Mesendoderm (in vitro differentiated cells): Measurements from ENCODE around the gene DOK6.
"Not testable (repeated sequence)": the region's sequence is repeated elsewhere in the genome, so short reads cannot be mapped to it uniquely, and the experiment has no call there.

Experiments used
- DNase-seq: peaks from one replicate; pipeline ENCODE4 v3.0.0; 2013
- H2AK5ac ChIP-seq: 2 replicates; pipeline ENCODE4 v1.6.1; 2013; ENCODE audit warnings: low read length, inconsistent platforms
- H2BK120ac ChIP-seq: 2 replicates; pipeline ENCODE4 v1.6.1; 2013; ENCODE audit warnings: low read depth, mild to moderate bottlenecking, low read length, moderate library complexity, mixed read lengths
- H2BK15ac ChIP-seq: replicated peaks from 2 replicates; pipeline ENCODE4 v1.6.1; 2013; ENCODE audit warnings: low read depth, mild to moderate bottlenecking, moderate library complexity
- H2BK5ac ChIP-seq: 2 replicates; pipeline ENCODE4 v1.6.1; 2013; ENCODE audit warnings: low read length, inconsistent platforms
- H3K18ac ChIP-seq: 2 replicates; pipeline ENCODE4 v1.6.1; 2013; ENCODE audit warnings: mild to moderate bottlenecking, low read length, mixed read lengths
- H3K23ac ChIP-seq: one replicate; pipeline ENCODE4 v1.6.1; 2013; ENCODE audit warnings: low read length
- H3K27ac ChIP-seq: 2 replicates; pipeline ENCODE4 v1.5.1; 2013; ENCODE audit warnings: low read depth, mild to moderate bottlenecking, inconsistent platforms, low read length, moderate library complexity
- H3K27me3 ChIP-seq: 2 replicates; pipeline ENCODE4 v1.6.1; 2013; ENCODE audit warnings: low read length, control low read depth, mild to moderate bottlenecking, inconsistent platforms; ENCODE audit not compliant: insufficient read depth, poor library complexity
- H3K36me3 ChIP-seq: 2 replicates; pipeline ENCODE4 v1.6.1; 2013; ENCODE audit warnings: low read length, inconsistent platforms; ENCODE audit not compliant: control insufficient read depth, insufficient read depth
- H3K4ac ChIP-seq: one replicate; pipeline ENCODE4 v1.6.1; 2013; ENCODE audit warnings: low read depth, mild to moderate bottlenecking, low read length, moderate library complexity
- H3K4me1 ChIP-seq: 2 replicates; pipeline ENCODE4 v1.6.1; 2013; ENCODE audit warnings: low read depth, low read length, inconsistent platforms; ENCODE audit not compliant: control insufficient read depth
- H3K4me2 ChIP-seq: 2 replicates; pipeline ENCODE4 v1.6.1; 2013; ENCODE audit warnings: low read length
- H3K4me3 ChIP-seq: 2 replicates; pipeline ENCODE4 v1.5.1; 2013; ENCODE audit warnings: mild to moderate bottlenecking, low read length
- H3K56ac ChIP-seq: one replicate; pipeline ENCODE4 v1.6.1; 2013; ENCODE audit warnings: low read length
- H3K79me1 ChIP-seq: 2 replicates; pipeline ENCODE4 v1.6.1; 2013; ENCODE audit warnings: low read length, inconsistent platforms
- H3K79me2 ChIP-seq: 2 replicates; pipeline ENCODE4 v1.6.1; 2013; ENCODE audit warnings: mild to moderate bottlenecking, low read length; ENCODE audit not compliant: control insufficient read depth, insufficient read depth
- H3K9ac ChIP-seq: 2 replicates; pipeline ENCODE4 v1.6.1; 2013; ENCODE audit warnings: low read length, inconsistent platforms
- H4K5ac ChIP-seq: one replicate; pipeline ENCODE4 v1.6.1; 2013; ENCODE audit warnings: low read length
- H4K8ac ChIP-seq: one replicate; pipeline ENCODE4 v1.6.1; 2013; ENCODE audit warnings: low read depth, mild to moderate bottlenecking, control low read depth, low read length, moderate library complexity
- WGBS: extraction: QIAGEN DNeasy Blood & Tissue Kit; methylation state at CpG from one replicate; pipeline ENCODE4 v1.1.7; 2013; ENCODE audit warnings: low lambda C conversion rate, missing lambda C conversion rate; ENCODE audit not compliant: insufficient coverage; ENCODE audit errors: extremely low coverage; 5-methylcytosine and 5-hydroxymethylcytosine counted together

DOK6 gene

GRCh38 chr18:69655816-69656215, 255.1 kb downstream of the DOK6 start:
- Histone ChIP-seq H3K23ac (no peak overlapping the region), H2BK120ac (no peak overlapping the region), H3K27me3 (no peaks in the 10 kb centered on the region), H3K9ac (no peak overlapping the region), H2AK5ac (no peak overlapping the region), H3K56ac (no peak overlapping the region), H3K4me3 (no peak overlapping the region), H3K4ac (no peak overlapping the region), H4K8ac (no peak overlapping the region), H3K4me2 (no peak overlapping the region), H2BK15ac (no peak overlapping the region), H2BK5ac (no peak overlapping the region), H3K36me3 (no peaks in the 10 kb centered on the region), H3K18ac (no peak overlapping the region), H4K5ac (no peak overlapping the region), H3K79me1 (no peaks in the 10 kb centered on the region), H3K79me2 (no peaks in the 10 kb centered on the region), H3K4me1 (no peaks in the 10 kb centered on the region), H3K27ac (no peak overlapping the region)
- no peak for DNase-seq

- Histone ChIP-seq H2BK5ac (no peak overlapping the region), H3K56ac (no peak overlapping the region), H3K79me2 (no peaks in the 10 kb centered on the region), H2BK15ac (no peak overlapping the region), H3K4me2 (no peak overlapping the region), H3K23ac (no peak overlapping the region), H3K18ac (no peak overlapping the region), H3K4me1 (no peaks in the 10 kb centered on the region), H3K79me1 (no peaks in the 10 kb centered on the region), H3K36me3 (no peaks in the 10 kb centered on the region), H3K4ac (no peak overlapping the region), H2AK5ac (no peak overlapping the region), H3K9ac (no peak overlapping the region), H3K4me3 (no peak overlapping the region), H2BK120ac (no peak overlapping the region), H4K5ac (no peak overlapping the region), H3K27ac (no peak overlapping the region), H4K8ac (no peak overlapping the region), H3K27me3 (no peaks in the 10 kb centered on the region)
- no peak for DNase-seq
- no CpG with 5 or more reads among the region's 4 CpGs for WGBS
Measured at GRCh38 chr18:69658103-69658502, 257.4 kb downstream of the DOK6 start.

- H3K36me3 ChIP-seq = no peaks in the 10 kb centered on the region
- no peak overlapping the region for H3K27ac ChIP-seq
- H3K4ac ChIP-seq = no peak overlapping the region
- H2BK5ac ChIP-seq = no peak overlapping the region
- H3K79me2 ChIP-seq = no peaks in the 10 kb centered on the region
- H4K8ac ChIP-seq = no peak overlapping the region
- no peaks in the 10 kb centered on the region for H3K27me3 ChIP-seq
- no peak for DNase-seq
- H3K79me1 ChIP-seq = no peaks in the 10 kb centered on the region
- H3K18ac ChIP-seq = no peak overlapping the region
- no peak overlapping the region for H3K56ac ChIP-seq
- no peak overlapping the region for H3K4me3 ChIP-seq
- H3K23ac ChIP-seq = no peak overlapping the region
- no peaks in the 10 kb centered on the region for H3K4me1 ChIP-seq
- no peak overlapping the region for H2AK5ac ChIP-seq
- H3K4me2 ChIP-seq = no peak overlapping the region
- H2BK15ac ChIP-seq = no peak overlapping the region
- no peak overlapping the region for H4K5ac ChIP-seq
- no peak overlapping the region for H2BK120ac ChIP-seq
- WGBS = no CpG with 5 or more reads among the region's 2 CpGs
- H3K9ac ChIP-seq = no peak overlapping the region
Measured at GRCh38 chr18:69658685-69659084, 258.0 kb downstream of the DOK6 start.

GRCh38 chr18:69659142-69659651, 258.5 kb downstream of the DOK6 start:
- Histone ChIP-seq H3K56ac (no peak overlapping the region), H3K27ac (no peak overlapping the region), H3K23ac (no peak overlapping the region), H3K36me3 (no peaks in the 10 kb centered on the region), H2BK120ac (no peak overlapping the region), H3K4ac (no peak overlapping the region), H3K4me1 (no peaks in the 10 kb centered on the region), H3K4me3 (no peak overlapping the region), H3K79me1 (no peaks in the 10 kb centered on the region), H3K27me3 (no peaks in the 10 kb centered on the region), H2AK5ac (no peak overlapping the region), H4K8ac (no peak overlapping the region), H3K18ac (no peak overlapping the region), H2BK15ac (no peak overlapping the region), H3K79me2 (no peaks in the 10 kb centered on the region), H2BK5ac (no peak overlapping the region), H3K4me2 (no peak overlapping the region), H4K5ac (no peak overlapping the region), H3K9ac (no peak overlapping the region)
- no CpG with 5 or more reads among the region's 6 CpGs for WGBS
- no peak for DNase-seq

GRCh38 chr18:69662090-69662489, 261.4 kb downstream of the DOK6 start:
- not testable (repeated sequence) for H3K56ac ChIP-seq, H2AK5ac ChIP-seq, H3K4me3 ChIP-seq, H3K79me1 ChIP-seq, H4K5ac ChIP-seq, H3K79me2 ChIP-seq, H2BK5ac ChIP-seq, H3K4ac ChIP-seq, H3K18ac ChIP-seq, H3K4me1 ChIP-seq, H3K27ac ChIP-seq, H3K23ac ChIP-seq, H3K36me3 ChIP-seq, H3K4me2 ChIP-seq, H4K8ac ChIP-seq, H3K9ac ChIP-seq, H2BK120ac ChIP-seq, H3K27me3 ChIP-seq, H2BK15ac ChIP-seq, DNase-seq
- no CpG with 5 or more reads among the region's 5 CpGs for WGBS

- H3K4me3 ChIP-seq = no peak overlapping the region
- H3K27me3 ChIP-seq = no peaks in the 10 kb centered on the region
- no peak overlapping the region for H2BK120ac ChIP-seq
- no peak overlapping the region for H3K27ac ChIP-seq
- no peak overlapping the region for H2AK5ac ChIP-seq
- H4K8ac ChIP-seq = no peak overlapping the region
- WGBS = no CpG with 5 or more reads among the region's 3 CpGs
- no peak overlapping the region for H3K4me2 ChIP-seq
- H3K79me2 ChIP-seq = no peaks in the 10 kb centered on the region
- no peak overlapping the region for H3K9ac ChIP-seq
- no peak overlapping the region for H3K23ac ChIP-seq
- H3K56ac ChIP-seq = no peak overlapping the region
- no peak overlapping the region for H4K5ac ChIP-seq
- H2BK15ac ChIP-seq = no peak overlapping the region
- H3K4me1 ChIP-seq = no peaks in the 10 kb centered on the region
- no peaks in the 10 kb centered on the region for H3K36me3 ChIP-seq
- H3K18ac ChIP-seq = no peak overlapping the region
- no peak overlapping the region for H3K4ac ChIP-seq
- no peaks in the 10 kb centered on the region for H3K79me1 ChIP-seq
- no peak overlapping the region for H2BK5ac ChIP-seq
- DNase-seq = no peak
Measured at GRCh38 chr18:69664399-69664798, 263.7 kb downstream of the DOK6 start.
